Keratinocyte (primary cell): ENCODE measurements around the gene ALG14. TPM values are rescaled to one million over a fixed set of nuclear protein-coding genes. Genes with fewer than 3 reads are reported as not detected.

Experiments
- DNase-seq: peaks from one replicate; pipeline ENCODE4 v3.0.0-alpha.2; 2011; ENCODE audit warnings: low read depth, missing footprints, low spot score
- FAIRE-seq: peaks from 2 replicates; lab custom pipeline; 2011; peaks lifted over from hg19 to GRCh38; lab: Jason Lieb, UNC
- H2AFZ ChIP-seq: 2 replicates; pipeline ENCODE4 v1.6.0; 2012; ENCODE audit warnings: low read length, control low read depth, inconsistent platforms; ENCODE audit not compliant: control insufficient read depth
- H3K27ac ChIP-seq: 2 replicates; pipeline ENCODE4 v1.5.1; 2011; ENCODE audit warnings: low read length; ENCODE audit not compliant: control insufficient read depth, insufficient read depth
- H3K27me3 ChIP-seq: 3 replicates; pipeline ENCODE4 v1.6.0; 2011; ENCODE audit warnings: low read length; ENCODE audit not compliant: control insufficient read depth, insufficient read depth; ENCODE audit errors: extremely low read depth
- H3K36me3 ChIP-seq, 2 experiments: 2 replicates in 1 of 2; 3 replicates in 1 of 2; pipeline ENCODE4 v1.5.1; 2011; ENCODE audit warnings: low read length in 2 of 2, mild to moderate bottlenecking in 1 of 2; ENCODE audit not compliant: control insufficient read depth in 2 of 2, insufficient read depth in 2 of 2; ENCODE audit errors: extremely low read depth in 1 of 2
- H3K4me1 ChIP-seq: 3 replicates; pipeline ENCODE4 v1.5.1; 2011; ENCODE audit warnings: low read length; ENCODE audit not compliant: control insufficient read depth, insufficient read depth; ENCODE audit errors: extremely low read depth
- H3K4me2 ChIP-seq: 3 replicates; pipeline ENCODE4 v1.6.0; 2011; ENCODE audit warnings: low read depth, low read length; ENCODE audit not compliant: control insufficient read depth, insufficient read depth; ENCODE audit errors: extremely low read depth
- H3K4me3 ChIP-seq, 3 experiments: fragments of 200-600 bp in 1 of 3; sonication (generic) in 1 of 3; 2 replicates in 2 of 3; 3 replicates in 1 of 3; pipeline ENCODE4 v1.5.1; 2011 to 2016; ENCODE audit warnings: low read length in 3 of 3, mild to moderate bottlenecking in 3 of 3, control low read depth in 2 of 3, inconsistent platforms in 1 of 3, low read depth in 1 of 3, mixed read lengths in 1 of 3, mixed run types in 1 of 3, moderate library complexity in 1 of 3; ENCODE audit not compliant: control insufficient read depth in 2 of 3, insufficient read depth in 2 of 3; ENCODE audit errors: extremely low read depth in 1 of 3
- H3K79me2 ChIP-seq: 2 replicates; pipeline ENCODE4 v1.6.0; 2012; ENCODE audit warnings: low read length; ENCODE audit not compliant: control insufficient read depth, insufficient read depth
- H3K9ac ChIP-seq: 3 replicates; pipeline ENCODE4 v1.6.0; 2011; ENCODE audit warnings: low read length; ENCODE audit not compliant: control insufficient read depth, insufficient read depth; ENCODE audit errors: extremely low read depth
- H3K9me1 ChIP-seq: 3 replicates; pipeline ENCODE4 v1.6.0; 2011; ENCODE audit warnings: low read length; ENCODE audit not compliant: control insufficient read depth, insufficient read depth; ENCODE audit errors: extremely low read depth
- H3K9me3 ChIP-seq: 2 replicates; pipeline ENCODE4 v1.5.1; 2012; ENCODE audit warnings: low read depth, low read length; ENCODE audit not compliant: control insufficient read depth
- H4K20me1 ChIP-seq: 3 replicates; pipeline ENCODE4 v1.6.0; 2011; ENCODE audit warnings: low read length; ENCODE audit not compliant: control insufficient read depth, insufficient read depth; ENCODE audit errors: extremely low read depth
- EZH2 ChIP-seq: IDR thresholded peaks from one replicate; pipeline ENCODE4 v1.6.1; 2012; ENCODE audit warnings: inconsistent platforms, mild to moderate bottlenecking, low read length, moderate library complexity
- dilution Hi-C: fragments of 300-500 bp; cut with MboI; formaldehyde crosslinking; loops from one replicate; pipeline ENCODE4 v1.7.0; 2020; ENCODE audit warnings: low sequenced_read_pairs; ENCODE audit not compliant: extremely low pct_ligation_motif_present
- polyA plus RNA-seq, 5 experiments: library from polyadenylated mRNA; depleted of rRNA in 3 of 5; stranded (reverse) in 3 of 5; stranded (forward) in 1 of 5; unstranded in 1 of 5; fragments of >200 nt; gene quantifications; 1 replicate in 1 of 5; 2 replicates in 3 of 5; 3 replicates in 1 of 5; pipeline versions ENCODE4 v1.2.1 to v1.2.3, GENCODE V29; 2011 to 2012; ENCODE audit warnings: missing spikeins in 2 of 5, low read depth in 1 of 5, low replicate concordance in 1 of 5
- TF ChIP-seq, protein P1 (sequence below), 3 experiments: IDR thresholded peaks in 1 of 3; conservative IDR thresholded peaks in 1 of 3; optimal IDR thresholded peaks in 1 of 3; 2 replicates in 2 of 3; 3 replicates in 1 of 3; pipeline versions ENCODE3 to v1.5.1; 2011; ENCODE audit warnings: low read length in 3 of 3, mild to moderate bottlenecking in 3 of 3, moderate library complexity in 2 of 3, control low read depth in 1 of 3, inconsistent platforms in 1 of 3; ENCODE audit not compliant: insufficient read depth in 2 of 3; ENCODE audit errors: extremely low read depth in 1 of 3

ALG14 gene
- polyA plus RNA-seq, 1 donor (not counting 4 experiments of a cell fraction or from before 2014, with no cell fraction given) = 4.6 TPM

DNA sequence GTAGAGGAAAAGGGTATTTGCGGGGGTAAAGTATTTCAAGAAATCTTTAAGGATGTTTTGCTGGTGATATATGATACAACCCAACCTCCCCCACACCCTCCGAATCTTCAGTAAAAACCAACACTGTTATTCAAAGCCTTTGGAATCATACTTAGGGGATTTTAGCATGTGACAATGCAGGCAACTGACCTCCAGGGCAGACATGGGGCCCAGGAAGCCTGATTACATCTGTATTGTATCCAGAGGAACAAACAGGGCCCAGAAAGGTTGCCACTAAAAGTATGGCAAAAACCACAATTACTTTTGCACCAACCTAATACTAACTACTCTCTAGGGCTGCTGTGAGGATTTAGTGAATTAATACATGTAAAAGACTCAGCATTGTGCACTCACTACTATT is 102.0 kb downstream of the ALG14 start:
- Histone ChIP-seq H3K9me1 (no peaks in the 10 kb centered on the region), H3K27ac (no peak overlapping the region), H2AFZ (peak overlapping the region; percentile 47), H3K4me3 (no peak overlapping the region), H4K20me1 (no peaks in the 10 kb centered on the region), H3K4me2 (peak overlapping the region; percentile 65), H3K9ac (no peak overlapping the region), H3K36me3 (no peaks in the 10 kb centered on the region), H3K4me1 (peaks cover 30% of the 10 kb centered on the region), H3K9me3 (no peaks in the 10 kb centered on the region), H3K27me3 (no peaks in the 10 kb centered on the region), H3K79me2 (no peaks in the 10 kb centered on the region)
- dilution Hi-C loops = no loop called here
- DNase-seq (no peak), FAIRE-seq (peak; percentile 32)
- TF ChIP-seq, protein P1, sequence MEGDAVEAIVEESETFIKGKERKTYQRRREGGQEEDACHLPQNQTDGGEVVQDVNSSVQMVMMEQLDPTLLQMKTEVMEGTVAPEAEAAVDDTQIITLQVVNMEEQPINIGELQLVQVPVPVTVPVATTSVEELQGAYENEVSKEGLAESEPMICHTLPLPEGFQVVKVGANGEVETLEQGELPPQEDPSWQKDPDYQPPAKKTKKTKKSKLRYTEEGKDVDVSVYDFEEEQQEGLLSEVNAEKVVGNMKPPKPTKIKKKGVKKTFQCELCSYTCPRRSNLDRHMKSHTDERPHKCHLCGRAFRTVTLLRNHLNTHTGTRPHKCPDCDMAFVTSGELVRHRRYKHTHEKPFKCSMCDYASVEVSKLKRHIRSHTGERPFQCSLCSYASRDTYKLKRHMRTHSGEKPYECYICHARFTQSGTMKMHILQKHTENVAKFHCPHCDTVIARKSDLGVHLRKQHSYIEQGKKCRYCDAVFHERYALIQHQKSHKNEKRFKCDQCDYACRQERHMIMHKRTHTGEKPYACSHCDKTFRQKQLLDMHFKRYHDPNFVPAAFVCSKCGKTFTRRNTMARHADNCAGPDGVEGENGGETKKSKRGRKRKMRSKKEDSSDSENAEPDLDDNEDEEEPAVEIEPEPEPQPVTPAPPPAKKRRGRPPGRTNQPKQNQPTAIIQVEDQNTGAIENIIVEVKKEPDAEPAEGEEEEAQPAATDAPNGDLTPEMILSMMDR (optimal IDR thresholded peaks at IDR 0.05 in 1 of 3, IDR thresholded peaks at IDR 0.05 in 1 of 3, conservative IDR thresholded peaks at IDR 0.05 in 1 of 3; ENCODE audit: extremely low read depth in 1 of 3, insufficient read depth in 2 of 3, low read length in 3 of 3) = no peak

- Histone ChIP-seq H3K79me2 (no peaks in the 10 kb centered on the region), H3K4me3 (no peak overlapping the region), H3K9me3 (no peaks in the 10 kb centered on the region), H3K9ac (no peak overlapping the region), H3K36me3 (no peaks in the 10 kb centered on the region), H3K4me1 (peaks cover 18% of the 10 kb centered on the region), H3K9me1 (no peaks in the 10 kb centered on the region), H4K20me1 (no peaks in the 10 kb centered on the region), H2AFZ (no peak overlapping the region), H3K27ac (no peak overlapping the region), H3K4me2 (no peak overlapping the region), H3K27me3 (no peaks in the 10 kb centered on the region)
- DNase-seq = no peak
- dilution Hi-C loops = no loop called here
- TF ChIP-seq, protein P1 (optimal IDR thresholded peaks at IDR 0.05 in 1 of 3, IDR thresholded peaks at IDR 0.05 in 1 of 3, conservative IDR thresholded peaks at IDR 0.05 in 1 of 3; ENCODE audit: extremely low read depth in 1 of 3, insufficient read depth in 2 of 3, low read length in 3 of 3) = no peak
- TF ChIP-seq EZH2 = no peak
- FAIRE-seq = no peak
Observed at GRCh38 chr1:94969137-94969536, 103.6 kb downstream of the ALG14 start.
